Neural cell (in vitro differentiated cells): ENCODE measurements around the gene ARL8A.

Experiments
- CTCF ChIP-seq: fragments of 450-650 bp; IDR thresholded peaks from 2 replicates; pipeline ENCODE4 v1.5.1; 2014; ENCODE audit warnings: antibody characterized with exemption, mild to moderate bottlenecking, moderate library complexity; ENCODE audit not compliant: poor library complexity, severe bottlenecking
- POLR2AphosphoS5 ChIP-seq: IDR thresholded peaks from 2 replicates; pipeline ENCODE4 v1.6.1; 2012
- TAF1 ChIP-seq: IDR thresholded peaks from 2 replicates; pipeline ENCODE4 v1.6.1; 2012; ENCODE audit warnings: low read depth

DNA sequence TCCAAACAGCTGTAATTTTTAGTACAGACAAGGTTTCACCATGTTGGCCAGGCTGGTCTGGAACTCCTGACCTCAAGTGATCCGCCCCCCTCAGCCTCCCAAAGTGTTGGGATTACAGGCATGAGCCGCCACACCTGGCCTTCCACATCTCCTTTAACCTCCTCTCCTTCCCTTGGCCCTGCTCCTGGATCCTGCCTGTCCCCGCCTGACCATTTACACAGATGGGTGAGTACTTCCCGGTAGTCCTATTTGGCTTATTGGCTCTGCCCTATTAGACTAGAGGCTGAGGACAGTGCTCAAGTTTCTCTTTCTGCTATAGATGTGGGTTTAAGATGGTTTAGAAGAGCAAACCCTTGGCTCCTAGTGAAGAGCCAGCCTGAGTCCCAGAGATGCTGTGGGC, 8.7 kb upstream of the ARL8A start:
- TF ChIP-seq CTCF (no peak), POLR2AphosphoS5 (no peak), TAF1 (no peak)
